ENCODE data around the gene MDM4. TPM values are rescaled to one million over a fixed set of nuclear protein-coding genes. Genes with fewer than 3 reads are reported as not detected.
A peak's percentile ranks its signal among the peaks of the same experiment; 100 is the strongest.

Gene MDM4
- total RNA-seq, 1 experiment from 2014 or later = 49.6 TPM

DNA sequence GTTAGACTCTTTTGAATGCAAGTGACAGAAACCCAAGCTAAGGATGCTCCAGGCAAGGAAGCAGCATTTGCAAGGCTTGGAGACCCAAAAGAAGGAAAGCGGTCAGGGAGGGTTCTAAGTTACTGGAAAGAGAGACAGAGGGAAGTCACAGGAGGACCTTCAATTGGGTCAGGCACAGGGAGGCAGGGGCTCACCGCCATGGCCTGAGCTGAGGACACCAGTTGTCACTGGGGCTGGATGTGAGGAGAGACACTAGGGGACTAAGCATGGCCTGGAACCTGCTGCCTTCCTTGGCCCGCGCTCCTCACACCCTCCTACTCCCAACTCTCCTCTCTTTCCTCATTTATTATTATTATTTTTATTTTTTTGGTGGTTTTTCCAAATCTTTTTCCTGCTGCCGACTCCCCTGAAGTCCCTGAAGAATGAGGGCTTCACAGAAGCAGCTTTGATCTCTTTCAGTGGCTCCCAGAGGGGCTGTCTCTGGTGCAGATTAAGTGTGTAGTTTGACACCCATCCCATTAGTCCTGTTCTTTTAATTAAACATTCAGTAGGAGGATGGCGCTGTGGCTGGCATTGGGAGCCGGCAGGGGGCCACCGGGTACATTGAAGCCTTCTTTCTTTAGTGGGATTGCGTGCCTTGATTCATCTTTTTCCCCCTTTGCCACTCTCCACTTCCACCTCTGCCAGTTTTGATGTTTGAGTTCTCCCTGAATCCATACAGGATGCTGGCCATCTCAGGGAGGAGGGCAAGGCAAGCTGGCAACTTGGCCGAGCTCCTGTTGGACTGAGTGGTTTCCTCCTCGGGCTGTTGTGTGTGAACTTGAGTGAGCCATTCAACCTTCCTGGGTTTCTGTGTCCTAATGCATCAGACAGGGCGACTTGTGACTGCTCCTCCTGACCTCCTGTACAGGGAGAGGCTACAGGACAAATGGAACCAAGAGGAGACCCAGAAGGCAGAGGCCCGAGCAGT is 59.3 kb downstream of the MDM4 start:
- no CpG with 5 or more reads among the region's 13 CpGs for WGBS (ENCODE audit: extremely low coverage, insufficient read length, low lambda C conversion rate)
- no peak overlapping the region for H2BK12ac ChIP-seq (ENCODE audit: insufficient read length, low read depth, low read length)
- DNase-seq = no peak
- H3K14ac ChIP-seq (ENCODE audit: insufficient read depth, low read length) = no peak overlapping the region; the same call in 1 of the 2 replicates
- H3K18ac ChIP-seq (ENCODE audit: insufficient read length, low read depth, low read length) = no peak overlapping the region
- H4K91ac ChIP-seq (ENCODE audit: insufficient read length, low read depth, low read length) = no peak overlapping the region
- no peak overlapping the region for H4K8ac ChIP-seq (replicated peaks; ENCODE audit: insufficient read length, low read depth, low read length)
- H2BK5ac ChIP-seq (ENCODE audit: insufficient read length, low read length) = no peak overlapping the region
- no peak overlapping the region for H3T11ph ChIP-seq (ENCODE audit: low read length)
- H3K23me2 ChIP-seq (ENCODE audit: insufficient read length, low read depth, low read length, poor library complexity, severe bottlenecking) = no peaks in the 10 kb centered on the region
- Mint-ChIP-seq H3K4me3 (peak overlapping the region in 1 of 2 experiments; percentile 41; a peak in 3 of 5 replicates), H3K36me3 (ENCODE audit: insufficient read depth in 1 of 3, low read depth in 3 of 3) (no peaks in the 10 kb centered on the region; a peak in 1 of 7 replicates), H3K27me3 (ENCODE audit: low read depth) (peaks cover 40% of the 10 kb centered on the region), H3K27ac (peak overlapping the region in 2 of 3 experiments; percentile 38 to 80; a peak in 2 of 7 replicates), H3K9me3 (no peaks in the 10 kb centered on the region; a peak in 1 of 5 replicates), H3K4me1 (peaks cover 78 to 92% of the 10 kb centered on the region in 2 experiments)
- H3K56ac ChIP-seq (ENCODE audit: insufficient read length, low read depth, low read length) = no peak overlapping the region
- H3K79me1 ChIP-seq (ENCODE audit: insufficient read depth, low read depth, low read length, poor library complexity, severe bottlenecking) = no peaks in the 10 kb centered on the region
- H2BK15ac ChIP-seq (ENCODE audit: low read depth, low read length) = no peak overlapping the region
- peaks cover 2% of the 10 kb centered on the region; the same call in 1 of the 2 replicates for H3K27me3 ChIP-seq (ENCODE audit: insufficient read depth, low read length)
- no peak overlapping the region for H2BK20ac ChIP-seq (ENCODE audit: low read depth, low read length, poor library complexity, severe bottlenecking)
- H4K20me1 ChIP-seq (ENCODE audit: control insufficient read depth, insufficient read depth, insufficient read length) = no peaks in the 10 kb centered on the region
- no peak overlapping the region for H3K27ac ChIP-seq (ENCODE audit: insufficient read length, low read depth, low read length)
- H3K9ac ChIP-seq (ENCODE audit: extremely low read depth, insufficient read length, low read length) = no peak overlapping the region
- H2BK120ac ChIP-seq (ENCODE audit: low read depth, low read length, poor library complexity, severe bottlenecking) = no peak overlapping the region
- H2AFZ ChIP-seq (ENCODE audit: low read length) = no peak overlapping the region
- no peak overlapping the region for H4K5ac ChIP-seq (ENCODE audit: insufficient read length, low read depth, low read length)
- TF ChIP-seq, protein P1, sequence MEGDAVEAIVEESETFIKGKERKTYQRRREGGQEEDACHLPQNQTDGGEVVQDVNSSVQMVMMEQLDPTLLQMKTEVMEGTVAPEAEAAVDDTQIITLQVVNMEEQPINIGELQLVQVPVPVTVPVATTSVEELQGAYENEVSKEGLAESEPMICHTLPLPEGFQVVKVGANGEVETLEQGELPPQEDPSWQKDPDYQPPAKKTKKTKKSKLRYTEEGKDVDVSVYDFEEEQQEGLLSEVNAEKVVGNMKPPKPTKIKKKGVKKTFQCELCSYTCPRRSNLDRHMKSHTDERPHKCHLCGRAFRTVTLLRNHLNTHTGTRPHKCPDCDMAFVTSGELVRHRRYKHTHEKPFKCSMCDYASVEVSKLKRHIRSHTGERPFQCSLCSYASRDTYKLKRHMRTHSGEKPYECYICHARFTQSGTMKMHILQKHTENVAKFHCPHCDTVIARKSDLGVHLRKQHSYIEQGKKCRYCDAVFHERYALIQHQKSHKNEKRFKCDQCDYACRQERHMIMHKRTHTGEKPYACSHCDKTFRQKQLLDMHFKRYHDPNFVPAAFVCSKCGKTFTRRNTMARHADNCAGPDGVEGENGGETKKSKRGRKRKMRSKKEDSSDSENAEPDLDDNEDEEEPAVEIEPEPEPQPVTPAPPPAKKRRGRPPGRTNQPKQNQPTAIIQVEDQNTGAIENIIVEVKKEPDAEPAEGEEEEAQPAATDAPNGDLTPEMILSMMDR (conservative IDR thresholded peaks at IDR 0.05) = no peak
- H3K4me2 ChIP-seq (ENCODE audit: insufficient read depth, insufficient read length, low read length) = no peak overlapping the region
- H2AK5ac ChIP-seq (ENCODE audit: insufficient read length, low read length) = no peak overlapping the region
- H3K79me2 ChIP-seq (ENCODE audit: insufficient read depth, low read length) = no peaks in the 10 kb centered on the region
- peaks cover 25% of the 10 kb centered on the region for H3K4me1 ChIP-seq (ENCODE audit: insufficient read depth, low read length)
- H3K23ac ChIP-seq (ENCODE audit: insufficient read length, low read depth, low read length) = no peak overlapping the region
- H3K4ac ChIP-seq (ENCODE audit: low read depth, low read length) = no peak overlapping the region
- no peaks in the 10 kb centered on the region for H3K9me3 ChIP-seq (ENCODE audit: control insufficient read depth, low read depth, low read length)

Measured in H9 (cell line).